Cardiac septum (tissue), 1 donor: ENCODE results near the gene GPNMB. TPM values are rescaled to one million over a fixed set of nuclear protein-coding genes. Genes with fewer than 3 reads are reported as not detected.
A peak's percentile ranks its signal among the peaks of the same experiment; 100 is the strongest.

ENCODE experiments used
- DNase-seq: peaks from one replicate; pipeline ENCODE4 v3.0.0-alpha.2; 2020; ENCODE audit warnings: low spot score
- intact Hi-C: fragments of 100-400 bp; cut with DNase I; formaldehyde crosslinking; loops from one replicate; pipeline ENCODE4 v1.14.0; 2022
- total RNA-seq: library from RNA; stranded (reverse); fragmentation: NEBNext Ultra II Directional; extraction: Animal tissue kit (Norgen Biotek cat#: 25700); gene quantifications from one replicate; pipeline ENCODE4 v1.2.1, GENCODE V29; 2021
- donor health status: DM: no; HTN: no; CAD: no.

The GPNMB gene
- total RNA-seq, 1 donor from 2014 or later = 239 TPM

DNA sequence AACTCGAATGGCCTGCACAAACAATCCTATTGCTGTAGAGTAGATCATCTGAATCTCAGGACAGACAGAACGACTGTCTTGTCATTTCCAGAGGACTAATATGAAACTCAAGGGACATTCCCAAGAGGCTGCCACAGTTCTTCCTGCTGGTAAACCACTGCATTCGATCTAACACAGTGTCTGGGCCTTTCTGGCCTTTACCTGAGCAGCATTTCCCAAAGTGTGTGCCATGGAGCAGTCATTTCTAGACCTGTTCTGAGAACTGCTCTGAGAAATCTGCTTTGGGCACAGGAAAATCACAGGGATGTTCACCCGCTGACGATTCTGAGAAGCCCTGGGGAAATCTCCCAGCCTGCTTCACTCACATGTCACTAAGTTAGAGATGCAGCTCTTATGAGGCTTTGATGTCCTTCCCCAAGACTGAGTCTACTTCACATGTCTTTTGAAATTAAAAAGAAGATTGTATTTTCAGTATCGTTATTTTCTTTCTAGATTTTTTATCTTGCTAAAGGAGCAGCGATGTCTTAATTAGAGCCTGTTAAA is 18.4 kb downstream of the GPNMB start:
- intact Hi-C loops = no loop called here
- DNase-seq = no peak

- intact Hi-C loops = no loop called here
- no peak for DNase-seq
Observed at GRCh38 chr7:23266918-23267317, 20.3 kb downstream of the GPNMB start.

- intact Hi-C loops = no loop called here
- DNase-seq = no peak
Observed at GRCh38 chr7:23267357-23267756, 20.8 kb downstream of the GPNMB start.

- intact Hi-C loops = no loop called here
- no peak for DNase-seq
Observed at GRCh38 chr7:23268167-23268566, 21.6 kb downstream of the GPNMB start.

DNA sequence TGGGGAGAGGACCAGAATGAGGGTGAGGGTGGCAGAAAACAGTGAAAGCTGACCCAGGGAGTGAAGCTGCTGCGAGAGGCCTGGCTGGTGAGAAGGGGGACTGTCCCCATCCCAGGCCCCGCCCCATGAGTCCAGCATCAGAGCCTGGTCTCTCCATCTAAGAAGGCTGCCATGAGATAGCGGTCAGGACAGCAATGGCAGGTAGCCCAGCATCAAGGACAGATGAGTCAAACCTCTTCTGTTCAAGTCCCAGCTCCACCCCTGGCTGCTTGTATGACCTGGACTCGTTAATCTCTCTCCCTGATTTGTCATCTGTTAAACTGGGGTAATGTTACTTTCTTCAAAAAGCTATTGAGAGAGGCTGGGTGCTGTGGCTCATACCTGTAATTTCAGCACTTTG is 22.2 kb downstream of the GPNMB start:
- no peak for DNase-seq
- intact Hi-C loops = no loop called here

- DNase-seq = no peak
- intact Hi-C loops = loop anchor here (10.0 kb wide), 1 partner anchor 273 kb away; no protein-coding TSS in a partner anchor
Observed at GRCh38 chr7:23272275-23272674, 25.7 kb downstream of the GPNMB start.

DNA sequence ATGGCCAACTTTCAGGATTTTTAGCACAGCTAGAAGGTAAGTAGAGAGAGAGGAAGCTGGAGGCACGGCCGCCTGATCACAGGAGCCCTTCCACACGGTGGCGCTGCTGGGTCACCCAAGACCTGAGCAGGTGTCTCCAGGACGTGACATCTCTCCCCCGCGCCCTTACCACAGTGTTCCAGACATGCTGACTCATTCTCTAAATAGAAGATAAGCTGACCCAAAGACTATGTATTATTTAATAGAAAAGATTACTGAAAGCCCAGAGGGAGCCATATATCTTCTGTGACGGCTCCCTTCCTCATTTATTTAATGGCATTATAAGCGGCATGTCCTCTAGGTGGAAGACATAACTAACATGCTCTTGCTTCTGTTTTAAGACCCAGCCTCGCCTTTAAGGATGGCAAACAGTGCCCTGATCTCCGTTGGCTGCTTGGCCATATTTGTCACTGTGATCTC is 26.6 kb downstream of the GPNMB start:
- DNase-seq = peak; percentile 91
- intact Hi-C loops = loop anchor here (10.0 kb wide), 1 partner anchor 272 kb away; no protein-coding TSS in a partner anchor

DNA sequence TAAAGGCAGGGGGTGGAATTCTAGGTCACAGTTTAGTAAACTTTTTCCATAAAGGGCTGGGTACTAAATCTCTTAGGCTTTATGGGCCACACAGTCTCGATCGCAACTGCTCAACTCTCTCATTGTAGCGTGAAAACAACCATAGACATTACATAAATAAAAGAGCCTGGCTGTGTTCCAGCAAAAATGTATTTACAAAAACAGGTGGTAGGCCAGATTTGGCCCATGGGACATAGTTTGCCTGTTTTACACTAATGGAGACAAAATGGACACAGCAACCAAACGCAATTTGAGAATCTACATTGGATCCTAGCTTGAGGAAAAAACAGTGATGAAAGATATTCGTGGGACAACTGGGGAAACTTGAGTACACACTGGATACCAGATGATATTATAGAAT is 29.3 kb downstream of the GPNMB start:
- no peak for DNase-seq
- intact Hi-C loops = loop anchor here (5.0 to 10.0 kb wide), 2 partner anchors 186 to 269 kb away; no protein-coding TSS in a partner anchor

DNA sequence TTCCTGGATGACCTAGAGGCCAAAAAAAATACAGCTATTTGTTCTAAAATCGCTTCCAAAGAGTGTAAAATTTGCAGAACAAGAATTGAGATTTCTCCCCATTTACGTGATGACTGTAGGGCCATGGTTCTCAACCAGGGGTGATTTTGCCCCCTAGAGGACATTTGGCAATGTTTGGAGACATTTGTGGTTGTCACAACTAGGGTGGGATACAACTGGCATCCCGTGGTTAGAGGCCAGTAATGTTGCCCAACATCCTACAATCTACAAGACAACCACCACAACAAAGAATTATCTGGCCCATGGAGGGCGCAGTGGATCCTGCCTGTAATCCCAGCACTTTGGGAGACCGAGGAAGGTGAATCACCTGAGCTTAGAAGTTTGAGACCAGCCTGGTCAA is 29.8 kb downstream of the GPNMB start:
- intact Hi-C loops = loop anchor here (5.0 to 10.0 kb wide), 2 partner anchors 186 to 268 kb away; no protein-coding TSS in a partner anchor
- no peak for DNase-seq

DNA sequence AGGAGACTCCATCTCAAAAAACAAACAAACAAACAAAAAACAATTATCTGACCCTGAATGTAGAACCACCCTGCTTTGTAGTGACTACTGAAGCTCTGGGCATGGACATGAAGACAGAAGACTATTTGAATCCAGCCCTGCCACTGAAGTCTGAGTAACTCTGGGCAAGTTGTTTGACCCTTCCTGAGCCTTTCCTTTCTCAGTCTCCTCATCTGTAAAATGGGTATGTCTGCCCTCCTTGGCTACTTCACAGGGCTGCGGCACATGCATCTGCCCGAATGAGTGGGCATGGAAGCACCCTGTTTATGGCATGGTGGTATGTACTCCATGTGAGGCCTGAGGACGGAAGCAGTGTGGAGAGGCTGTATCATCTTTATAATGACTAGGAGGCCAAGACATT is 30.4 kb downstream of the GPNMB start:
- intact Hi-C loops = loop anchor here (5.0 to 10.0 kb wide), 2 partner anchors 185 to 268 kb away; no protein-coding TSS in a partner anchor
- DNase-seq = no peak

DNA sequence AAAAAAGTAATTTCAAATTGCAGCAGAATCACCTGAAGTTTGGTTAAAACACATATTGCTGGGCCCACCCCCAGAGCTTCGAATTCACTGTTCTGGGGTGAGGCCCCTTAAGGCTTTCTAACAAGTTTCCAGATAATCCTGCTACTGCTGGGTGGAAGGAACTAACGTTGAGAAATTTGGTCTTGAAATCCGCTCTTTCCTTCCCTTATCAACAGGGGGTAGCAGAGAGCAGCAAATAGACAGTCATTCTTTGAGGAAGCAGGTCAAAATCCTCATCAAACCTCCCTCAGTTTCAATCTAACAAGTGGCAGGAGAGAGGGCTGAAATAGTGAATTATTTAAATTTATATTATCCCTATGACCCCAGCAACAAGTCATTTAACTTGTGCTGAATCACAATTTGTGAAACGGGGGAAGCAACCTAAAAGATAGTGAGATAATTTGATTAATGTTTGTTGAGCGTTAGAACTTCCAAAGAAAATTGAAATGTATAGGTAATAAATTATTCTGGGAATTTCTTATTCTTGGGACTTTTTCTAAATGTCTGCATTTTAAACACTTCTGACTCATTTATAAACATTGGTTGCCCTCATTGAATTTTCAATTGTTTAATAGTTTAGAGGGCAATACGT is 30.9 kb downstream of the GPNMB start:
- intact Hi-C loops = loop anchor here (5.0 to 10.0 kb wide), 2 partner anchors 185 to 267 kb away; no protein-coding TSS in a partner anchor

DNA sequence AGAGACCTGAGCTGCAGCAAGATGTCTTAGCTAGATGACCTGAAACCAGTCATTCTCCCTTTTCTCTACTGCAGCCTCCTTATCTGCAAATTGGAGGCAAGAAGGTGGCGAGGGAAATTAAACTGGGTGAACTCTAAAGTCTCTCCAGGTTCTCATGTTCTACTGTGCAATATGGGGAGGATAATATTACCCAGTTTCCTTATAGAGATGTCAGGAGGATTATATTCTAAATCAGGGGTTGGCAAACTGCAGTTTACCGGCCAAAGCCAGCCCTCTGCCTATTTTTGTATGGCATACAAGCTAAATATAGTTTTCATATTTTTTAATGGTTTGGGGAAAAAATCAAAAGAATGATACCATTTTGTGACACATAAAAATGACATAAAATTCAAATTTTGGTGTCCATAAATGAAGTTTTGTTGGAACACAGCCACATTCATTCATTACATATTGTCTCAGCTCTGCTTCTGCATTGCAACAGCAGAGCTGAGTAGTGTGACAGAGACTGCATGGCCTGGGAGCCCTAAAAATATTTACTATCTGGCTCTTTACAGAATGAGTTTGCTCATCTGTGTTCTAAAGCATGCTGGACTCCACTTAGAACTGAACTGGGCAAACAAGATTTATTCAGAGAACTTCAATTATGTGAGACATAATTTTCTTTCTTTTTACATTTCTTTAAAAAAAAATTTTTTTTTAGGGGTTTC is 33.4 kb downstream of the GPNMB start:
- DNase-seq = no peak
- intact Hi-C loops = loop anchor here (5.0 to 10.0 kb wide), 2 partner anchors 182 to 265 kb away; no protein-coding TSS in a partner anchor

More for the DNA sequence above, 30.9 kb downstream of the GPNMB start:
- no peak for DNase-seq

- intact Hi-C loops = no loop called here
- DNase-seq = no peak
Observed at GRCh38 chr7:23283086-23283485, 36.5 kb downstream of the GPNMB start.

- no peak for DNase-seq
- intact Hi-C loops = no loop called here
Observed at GRCh38 chr7:23284871-23285270, 38.3 kb downstream of the GPNMB start.

DNA sequence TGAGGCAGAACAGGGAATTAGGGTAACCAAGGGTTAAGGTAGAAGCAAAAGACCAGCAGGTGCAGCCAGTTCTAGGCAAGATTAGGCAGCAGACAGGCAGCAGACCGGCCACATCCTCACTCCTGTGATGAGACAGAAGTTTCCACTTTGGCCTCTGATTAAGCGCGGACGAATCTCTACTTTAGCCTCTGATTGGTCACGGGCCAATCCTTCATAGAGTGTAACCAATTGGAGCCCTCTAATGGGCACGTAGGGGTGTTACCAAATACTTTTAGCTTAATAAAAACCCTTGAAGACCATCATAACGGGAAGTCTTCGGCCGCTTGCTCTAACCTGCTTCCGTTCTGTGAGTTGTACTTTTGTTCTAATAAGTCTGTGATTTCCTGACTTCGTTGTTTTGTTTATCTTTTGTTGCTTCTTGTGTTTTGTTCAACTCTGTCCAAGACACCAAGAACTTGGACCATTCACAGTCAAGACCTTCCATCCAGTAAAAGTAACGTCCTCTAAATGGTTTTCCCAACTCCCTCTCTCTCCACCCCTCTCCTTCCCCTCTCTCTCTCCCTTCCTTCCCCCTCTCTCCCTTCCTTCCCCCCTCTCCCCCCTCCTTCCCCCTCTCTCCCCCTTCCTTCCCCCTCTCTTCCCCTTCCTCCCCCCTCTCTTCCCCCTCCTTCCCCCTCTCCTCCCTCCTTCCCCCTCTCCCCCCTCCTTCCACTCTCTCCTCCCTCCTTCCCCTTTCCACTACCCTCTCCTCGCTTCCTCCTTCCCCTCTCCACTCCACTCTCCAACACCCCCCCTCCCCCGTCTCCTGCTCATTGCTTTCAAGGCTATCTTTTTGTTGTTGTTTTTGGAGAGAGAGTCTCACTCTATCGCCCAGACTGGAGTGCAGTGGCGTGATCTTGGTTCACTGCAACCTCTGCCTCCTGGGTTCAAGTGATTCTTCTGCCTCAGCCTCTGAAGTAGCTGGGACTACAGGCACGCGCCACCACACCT is 39.4 kb downstream of the GPNMB start:
- DNase-seq = no peak
- intact Hi-C loops = no loop called here

GRCh38 chr7:23287612-23288011 is 41.0 kb downstream of the GPNMB start:
- DNase-seq = no peak
- intact Hi-C loops = no loop called here

DNA sequence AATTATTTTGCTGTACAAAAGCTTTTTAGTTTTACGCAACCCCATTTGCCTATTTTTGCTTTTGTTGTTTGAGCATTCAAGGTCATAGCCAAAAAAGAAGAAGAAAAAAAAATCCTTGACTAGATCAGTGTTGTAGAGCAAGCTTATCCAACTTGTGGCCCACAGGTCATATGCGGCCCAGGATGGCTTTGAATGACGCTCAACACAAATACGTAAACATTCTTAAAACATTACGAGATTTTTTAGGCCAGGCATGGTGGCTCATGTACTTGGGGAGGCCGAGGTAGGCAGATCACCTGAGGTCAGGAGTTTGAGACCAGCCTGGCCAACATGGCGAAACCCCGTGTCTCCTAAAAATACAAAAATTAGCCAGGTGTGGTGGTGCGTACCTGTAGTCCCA is 44.4 kb downstream of the GPNMB start:
- intact Hi-C loops = no loop called here
- no peak for DNase-seq

DNA sequence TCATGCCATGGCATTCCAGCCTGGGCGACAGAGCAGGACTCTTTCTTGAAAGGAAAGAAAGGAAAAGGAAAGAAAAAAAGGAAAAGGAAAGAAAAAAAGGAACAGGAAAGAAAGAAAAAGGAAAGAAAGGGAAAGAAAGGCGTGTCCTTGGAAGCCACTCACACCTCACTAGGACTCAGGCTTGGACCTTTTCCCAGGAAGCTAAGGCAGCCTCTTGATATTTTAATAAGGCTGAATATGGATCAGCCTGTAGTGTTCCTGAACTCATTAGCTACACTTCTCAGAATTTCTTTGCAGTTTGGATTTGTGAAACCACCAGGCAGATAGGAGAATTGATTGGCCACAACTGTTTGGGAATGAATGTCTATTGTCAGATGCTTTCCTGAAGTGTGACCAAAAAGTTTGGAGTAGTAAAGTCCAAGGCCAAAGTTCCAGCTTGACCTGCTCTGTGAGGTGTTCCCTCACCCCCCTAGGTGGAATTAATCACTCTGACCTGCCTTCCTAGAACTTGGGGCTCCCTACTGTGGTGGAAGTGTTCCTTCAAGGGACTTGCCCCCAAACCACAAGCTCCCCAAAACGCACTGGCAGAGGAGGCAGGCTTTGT is 45.5 kb downstream of the GPNMB start:
- DNase-seq = no peak
- intact Hi-C loops = no loop called here

DNA sequence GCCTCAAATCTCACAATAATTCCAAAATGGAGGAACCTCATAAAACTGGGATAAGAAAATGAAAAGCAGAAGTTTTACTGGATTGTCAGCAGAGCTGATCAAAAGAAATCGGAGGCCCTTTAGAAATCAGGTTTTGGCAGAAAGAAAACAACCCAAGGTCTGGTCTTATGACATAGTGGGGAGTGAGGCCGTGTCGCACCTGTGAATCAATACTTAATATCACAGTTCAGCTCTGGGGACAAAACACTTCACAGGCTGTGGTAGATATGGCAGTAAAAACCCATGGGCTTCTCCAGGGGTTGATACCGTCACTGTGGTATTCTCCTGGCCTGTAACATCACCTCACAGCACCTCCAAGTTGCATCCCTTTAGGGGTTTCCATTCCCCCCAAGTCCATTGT is 46.0 kb downstream of the GPNMB start:
- intact Hi-C loops = no loop called here
- no peak for DNase-seq
